ENCODE results near the gene RIPOR2. TPM values are rescaled to one million over a fixed set of nuclear protein-coding genes. Genes with fewer than 3 reads are reported as not detected.

The RIPOR2 gene
- total RNA-seq, 1 donor = 5.2 TPM

GRCh38 chr6:24945054-24945453 lies 9.3 kb upstream of the RIPOR2 start:
- TF ChIP-seq, protein P1, sequence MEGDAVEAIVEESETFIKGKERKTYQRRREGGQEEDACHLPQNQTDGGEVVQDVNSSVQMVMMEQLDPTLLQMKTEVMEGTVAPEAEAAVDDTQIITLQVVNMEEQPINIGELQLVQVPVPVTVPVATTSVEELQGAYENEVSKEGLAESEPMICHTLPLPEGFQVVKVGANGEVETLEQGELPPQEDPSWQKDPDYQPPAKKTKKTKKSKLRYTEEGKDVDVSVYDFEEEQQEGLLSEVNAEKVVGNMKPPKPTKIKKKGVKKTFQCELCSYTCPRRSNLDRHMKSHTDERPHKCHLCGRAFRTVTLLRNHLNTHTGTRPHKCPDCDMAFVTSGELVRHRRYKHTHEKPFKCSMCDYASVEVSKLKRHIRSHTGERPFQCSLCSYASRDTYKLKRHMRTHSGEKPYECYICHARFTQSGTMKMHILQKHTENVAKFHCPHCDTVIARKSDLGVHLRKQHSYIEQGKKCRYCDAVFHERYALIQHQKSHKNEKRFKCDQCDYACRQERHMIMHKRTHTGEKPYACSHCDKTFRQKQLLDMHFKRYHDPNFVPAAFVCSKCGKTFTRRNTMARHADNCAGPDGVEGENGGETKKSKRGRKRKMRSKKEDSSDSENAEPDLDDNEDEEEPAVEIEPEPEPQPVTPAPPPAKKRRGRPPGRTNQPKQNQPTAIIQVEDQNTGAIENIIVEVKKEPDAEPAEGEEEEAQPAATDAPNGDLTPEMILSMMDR (IDR thresholded peaks at IDR 0.05; ENCODE audit: insufficient read depth, low read depth, low read length) = no peak
- H3K4me3 ChIP-seq (ENCODE audit: low read depth, low read length) = no peak overlapping the region
- no peak for DNase-seq (ENCODE audit: low read depth)

DNA sequence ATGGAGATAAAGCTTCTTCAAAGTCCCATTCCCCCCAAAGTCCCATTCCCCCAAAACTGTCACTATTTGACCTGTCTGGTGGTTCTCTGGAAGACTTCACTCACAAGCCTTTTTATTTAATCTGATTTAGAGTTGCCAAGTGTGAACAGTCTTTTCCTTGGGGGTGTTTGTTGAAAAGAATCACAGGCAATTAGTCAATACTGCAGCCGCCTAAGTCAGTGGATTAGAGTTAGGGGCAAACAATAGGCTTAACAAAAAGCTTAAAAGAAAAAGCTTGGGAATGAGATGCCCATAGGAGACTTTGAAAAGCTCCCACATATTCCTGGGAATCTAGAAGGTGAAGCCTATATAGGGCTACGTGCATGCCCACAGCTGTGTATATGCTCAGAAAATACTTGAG lies 8.0 kb upstream of the RIPOR2 start:
- TF ChIP-seq, protein P1 (IDR thresholded peaks at IDR 0.05; ENCODE audit: insufficient read depth, low read depth, low read length) = no peak
- H3K4me3 ChIP-seq (ENCODE audit: low read depth, low read length) = no peak overlapping the region
- no peak for DNase-seq (ENCODE audit: low read depth)

DNA sequence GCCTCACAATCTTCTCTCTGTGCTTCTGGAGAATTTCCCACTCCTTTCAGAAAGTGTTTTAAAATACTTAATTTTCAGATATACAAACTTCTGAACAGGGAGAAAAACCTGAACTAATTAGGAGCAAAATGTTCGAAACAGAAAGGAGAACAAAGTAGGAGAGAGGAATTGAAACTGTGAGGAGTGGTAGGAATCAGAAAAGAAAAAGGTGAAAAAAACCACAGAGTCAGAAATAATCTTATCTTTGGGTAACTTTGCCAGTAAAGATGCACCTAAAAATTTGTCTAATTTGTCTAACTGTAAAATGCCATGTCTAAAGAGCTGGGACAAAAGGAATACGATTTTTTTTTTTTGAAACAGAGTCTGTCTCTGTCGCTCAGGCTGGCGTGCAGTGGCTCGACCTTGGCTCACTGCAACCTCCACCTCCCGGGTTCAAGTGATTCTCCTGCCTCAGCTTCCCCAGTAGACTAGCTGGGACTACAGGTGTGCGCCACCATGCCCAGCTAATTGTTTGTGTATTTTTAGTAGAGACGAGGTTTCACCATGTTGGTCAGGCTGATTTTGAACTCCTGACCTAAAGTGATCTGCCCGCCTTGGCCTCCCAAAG lies 4.7 kb upstream of the RIPOR2 start:
- TF ChIP-seq, protein P1 (IDR thresholded peaks at IDR 0.05; ENCODE audit: insufficient read depth, low read depth, low read length) = no peak
- H3K4me3 ChIP-seq (ENCODE audit: low read depth, low read length) = no peak overlapping the region
- no peak for DNase-seq (ENCODE audit: low read depth)

GRCh38 chr6:24936641-24937317 lies 1.0 kb upstream of the RIPOR2 start:
- no peak for DNase-seq (ENCODE audit: low read depth)
- TF ChIP-seq, protein P1 (IDR thresholded peaks at IDR 0.05; ENCODE audit: insufficient read depth, low read depth, low read length) = no peak
- H3K4me3 ChIP-seq (ENCODE audit: low read depth, low read length) = no peak overlapping the region

DNA sequence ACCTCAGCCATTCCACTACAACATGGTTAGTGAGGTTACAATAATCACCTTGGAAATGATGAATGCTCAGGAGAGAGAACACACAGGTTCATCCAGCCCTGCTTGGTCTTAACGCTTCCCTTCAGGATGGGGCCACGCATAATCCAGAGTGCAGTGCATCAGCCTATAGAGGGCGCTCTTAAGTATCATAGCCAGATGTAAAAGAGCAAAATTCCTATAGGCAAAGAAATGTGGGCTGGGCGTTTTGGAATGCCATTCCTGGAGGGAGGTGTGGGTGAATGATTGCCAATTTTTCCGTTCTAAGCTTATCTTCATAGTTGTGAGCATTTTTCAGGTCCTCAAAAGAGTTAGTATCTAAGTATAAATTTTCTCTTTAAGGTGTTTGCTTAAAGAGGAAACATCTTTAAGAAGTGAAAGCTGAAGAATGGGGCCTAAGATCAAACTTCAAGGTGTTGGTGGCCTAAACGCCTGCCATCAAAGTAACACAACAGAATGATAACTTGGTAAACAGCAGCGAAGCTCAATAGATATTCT lies 1.8 kb downstream of the RIPOR2 start:
- TF ChIP-seq, protein P1 (IDR thresholded peaks at IDR 0.05; ENCODE audit: insufficient read depth, low read depth, low read length) = peak; percentile 67
- peak; percentile 28 for DNase-seq (ENCODE audit: low read depth)
- H3K4me3 ChIP-seq (ENCODE audit: low read depth, low read length) = no peak overlapping the region

GRCh38 chr6:24933266-24933665 lies 2.5 kb downstream of the RIPOR2 start:
- DNase-seq (ENCODE audit: low read depth) = peak; percentile 42
- TF ChIP-seq, protein P1 (IDR thresholded peaks at IDR 0.05; ENCODE audit: insufficient read depth, low read depth, low read length) = no peak
- no peak overlapping the region for H3K4me3 ChIP-seq (ENCODE audit: low read depth, low read length)
